H1 (cell line): ENCODE results near the gene NOP9. TPM values are rescaled to one million over a fixed set of nuclear protein-coding genes. Genes with fewer than 3 reads are reported as not detected.

ENCODE experiments used
- CTCF ChIA-PET: fragments of 300-600 bp; sonication (Branson Sonifier 250); formaldehyde crosslinking; loops from one replicate; lab custom pipeline; 2021; ENCODE audit not compliant: partially characterized antibody; lab: Charles Lee
- POLR2A ChIA-PET: fragments of 300-600 bp; sonication (Branson Sonifier 250); formaldehyde crosslinking; loops from one replicate; lab custom pipeline; 2021; ENCODE audit warnings: inconsistent platforms; ENCODE audit not compliant: partially characterized antibody; lab: Charles Lee
- DNase-seq, 2 experiments: peaks; one replicate each; pipeline versions ENCODE4 v3.0.0 to v3.0.0-alpha.2; 2010 to 2022; ENCODE audit warnings: low spot score in 2 of 2, low read depth in 1 of 2, mixed read lengths in 1 of 2
- FAIRE-seq: peaks from 2 replicates; lab custom pipeline; 2011; peaks lifted over from hg19 to GRCh38; lab: Jason Lieb, UNC
- H2AFZ ChIP-seq: 2 replicates; pipeline ENCODE4 v1.8.1; 2012; ENCODE audit warnings: low read length, inconsistent platforms
- H2AK5ac ChIP-seq: 2 replicates; pipeline ENCODE4 v1.6.1; 2013; ENCODE audit warnings: low read depth, low read length
- H2BK120ac ChIP-seq: replicated peaks from 2 replicates; pipeline ENCODE3; 2013; ENCODE audit warnings: low read depth, low read length, inconsistent platforms
- H2BK12ac ChIP-seq: 2 replicates; pipeline ENCODE4 v1.6.1; 2013; ENCODE audit warnings: low read depth, low read length
- H2BK15ac ChIP-seq: 2 replicates; pipeline ENCODE4 v1.6.1; 2013; ENCODE audit warnings: low read length
- H2BK20ac ChIP-seq: 2 replicates; pipeline ENCODE4 v1.6.1; 2013; ENCODE audit warnings: low read length
- H2BK5ac ChIP-seq: 2 replicates; pipeline ENCODE4 v1.6.1; 2013; ENCODE audit warnings: low read depth, low read length
- H3K14ac ChIP-seq: 2 replicates; pipeline ENCODE4 v1.6.1; 2013; ENCODE audit warnings: inconsistent platforms; ENCODE audit not compliant: insufficient read length
- H3K18ac ChIP-seq: 2 replicates; pipeline ENCODE4 v1.6.1; 2013; ENCODE audit warnings: low read length; ENCODE audit errors: extremely low read depth
- H3K23ac ChIP-seq: 2 replicates; pipeline ENCODE4 v1.6.1; 2013; ENCODE audit warnings: inconsistent platforms; ENCODE audit not compliant: insufficient read length
- H3K23me2 ChIP-seq: 2 replicates; pipeline ENCODE4 v1.6.1; 2013; ENCODE audit warnings: low read depth, low read length
- H3K27ac ChIP-seq: 2 replicates; pipeline ENCODE4 v1.6.1; 2011; ENCODE audit warnings: low read depth, low read length, inconsistent platforms
- H3K27me3 ChIP-seq, 4 experiments: replicated peaks in 1 of 4; 1 replicate in 1 of 4; 2 replicates in 3 of 4; pipeline versions ENCODE4 v1.6.1 to v1.8.1; 2011 to 2013; ENCODE audit warnings: low read length in 3 of 4, mild to moderate bottlenecking in 3 of 4, inconsistent platforms in 2 of 4, mixed read lengths in 2 of 4, moderate library complexity in 1 of 4; ENCODE audit not compliant: control insufficient read depth in 3 of 4, insufficient read depth in 3 of 4; ENCODE audit errors: extremely low read depth in 1 of 4
- H3K36me3 ChIP-seq, 4 experiments: 2 replicates each; pipeline versions ENCODE4 v1.6.1 to v1.8.1; 2011 to 2013; ENCODE audit warnings: mild to moderate bottlenecking in 4 of 4, low read length in 3 of 4, moderate library complexity in 2 of 4, control low read depth in 1 of 4, inconsistent platforms in 1 of 4; ENCODE audit not compliant: insufficient read depth in 4 of 4, control insufficient read depth in 2 of 4
- H3K4ac ChIP-seq: replicated peaks from 2 replicates; pipeline ENCODE3; 2013; ENCODE audit warnings: low read length, low read depth, mixed read lengths, inconsistent platforms; ENCODE audit not compliant: insufficient read length
- H3K4me1 ChIP-seq, 4 experiments: replicated peaks in 1 of 4; 1 replicate in 1 of 4; 2 replicates in 3 of 4; pipeline versions ENCODE4 v1.6.1 to v1.8.1; 2011 to 2013; ENCODE audit warnings: low read length in 3 of 4, inconsistent platforms in 2 of 4, mixed read lengths in 1 of 4; ENCODE audit not compliant: insufficient read depth in 4 of 4, control insufficient read depth in 3 of 4
- H3K4me2 ChIP-seq, 2 experiments: 2 replicates each; pipeline versions ENCODE4 v1.6.1 to v1.8.1; 2011 to 2013; ENCODE audit warnings: low read depth in 2 of 2, low read length in 2 of 2, control low read depth in 1 of 2, inconsistent platforms in 1 of 2, mild to moderate bottlenecking in 1 of 2; ENCODE audit not compliant: insufficient read depth in 1 of 2
- H3K4me3 ChIP-seq, 4 experiments: fragments of 200-600, 300-600 bp in 1 of 4; sonication (generic), shearing (Covaris generic), sonication (Bioruptor Twin) in 1 of 4; 2 replicates each; pipeline versions ENCODE4 v1.5.1 to v1.8.1; 2011 to 2016; ENCODE audit warnings: low read length in 4 of 4, low read depth in 3 of 4, control low read depth in 2 of 4, inconsistent platforms in 2 of 4, mild to moderate bottlenecking in 2 of 4, mixed read lengths in 1 of 4, moderate library complexity in 1 of 4; ENCODE audit not compliant: insufficient read depth in 2 of 4; ENCODE audit errors: extremely low read depth in 1 of 4
- H3K56ac ChIP-seq: replicated peaks from 2 replicates; pipeline ENCODE3; 2013; ENCODE audit warnings: low read depth, mild to moderate bottlenecking, mixed read lengths, low read length, inconsistent platforms; ENCODE audit not compliant: insufficient read length
- H3K79me1 ChIP-seq: 2 replicates; pipeline ENCODE4 v1.6.1; 2013; ENCODE audit warnings: low read depth, low read length, control low read depth
- H3K79me2 ChIP-seq, 2 experiments: 2 replicates each; pipeline versions ENCODE4 v1.6.1 to v1.8.1; 2012 to 2013; ENCODE audit warnings: low read length in 2 of 2, mild to moderate bottlenecking in 2 of 2, inconsistent platforms in 1 of 2; ENCODE audit not compliant: insufficient read depth in 2 of 2, control insufficient read depth in 1 of 2
- H3K9ac ChIP-seq, 4 experiments: replicated peaks in 1 of 4; 1 replicate in 1 of 4; 2 replicates in 3 of 4; pipeline versions ENCODE4 v1.6.1 to v1.8.1; 2011 to 2013; ENCODE audit warnings: low read depth in 3 of 4, low read length in 3 of 4, control low read depth in 2 of 4, mild to moderate bottlenecking in 2 of 4, moderate library complexity in 2 of 4, inconsistent platforms in 1 of 4; ENCODE audit errors: extremely low read depth in 1 of 4
- H3K9me3 ChIP-seq, 2 experiments: 2 replicates each; pipeline versions ENCODE4 v1.6.1 to v1.8.1; 2012 to 2013; ENCODE audit warnings: mild to moderate bottlenecking in 2 of 2, moderate library complexity in 2 of 2, control low read depth in 1 of 2, inconsistent platforms in 1 of 2, low read depth in 1 of 2, low read length in 1 of 2, mixed read lengths in 1 of 2; ENCODE audit not compliant: insufficient read depth in 2 of 2
- H4K20me1 ChIP-seq, 2 experiments: replicated peaks in 1 of 2; 2 replicates each; pipeline versions ENCODE3 to v1.8.1; 2011 to 2013; ENCODE audit warnings: inconsistent platforms in 2 of 2, low read length in 2 of 2, mild to moderate bottlenecking in 1 of 2; ENCODE audit not compliant: insufficient read depth in 2 of 2, control insufficient read depth in 1 of 2
- H4K5ac ChIP-seq: 2 replicates; pipeline ENCODE4 v1.6.1; 2013; ENCODE audit warnings: low read length, low read depth, mixed read lengths, inconsistent platforms; ENCODE audit not compliant: insufficient read length
- H4K8ac ChIP-seq: 2 replicates; pipeline ENCODE4 v1.8.0; 2013; ENCODE audit warnings: mild to moderate bottlenecking, moderate library complexity, low read length, inconsistent platforms; ENCODE audit not compliant: insufficient read depth; ENCODE audit errors: extremely low read depth
- H4K91ac ChIP-seq: replicated peaks from 2 replicates; pipeline ENCODE3; 2013; ENCODE audit warnings: low read length, mixed read lengths, inconsistent platforms; ENCODE audit not compliant: insufficient read length
- MAFK ChIP-seq: IDR thresholded peaks from 2 replicates; pipeline ENCODE4 v1.6.1; 2012; ENCODE audit warnings: low read depth, mild to moderate bottlenecking, improper control_type of control experiment, low read length
- PHF8 ChIP-seq: fragments of 200-600 bp; sonication (generic); conservative IDR thresholded peaks from 2 replicates; pipeline ENCODE4 v1.7.1; 2012; ENCODE audit warnings: low read depth, mild to moderate bottlenecking, inconsistent platforms, low read length, moderate library complexity
- POU5F1 ChIP-seq: IDR thresholded peaks from 2 replicates; pipeline ENCODE4 v1.6.1; 2011; ENCODE audit warnings: low read depth, mild to moderate bottlenecking, low read length, moderate library complexity
- YY1 ChIP-seq: IDR thresholded peaks from 2 replicates; pipeline ENCODE4 v1.6.1; 2011; ENCODE audit warnings: low read depth, mild to moderate bottlenecking, low read length
- WGBS, 2 experiments: shearing (Covaris generic) in 1 of 2; methylation state at CpG; one replicate each; pipeline versions ENCODE4 v1.1.6 to v1.1.7; 2013 to 2015; ENCODE audit warnings: low lambda C conversion rate in 2 of 2, mixed read lengths in 2 of 2, inconsistent platforms in 1 of 2, low coverage in 1 of 2, missing lambda C conversion rate in 1 of 2; ENCODE audit not compliant: insufficient replicate concordance in 2 of 2, insufficient coverage in 1 of 2, insufficient read length in 1 of 2; ENCODE audit errors: extremely low coverage in 1 of 2, missing lambda C conversion rate in 1 of 2; 5-methylcytosine and 5-hydroxymethylcytosine counted together
- polyA plus RNA-seq, 7 experiments: library from polyadenylated mRNA; depleted of rRNA in 3 of 7; stranded (reverse) in 5 of 7; unstranded in 2 of 7; fragments of >200 nt in 5 of 7; fragments of 200-250 nt in 2 of 7; gene quantifications; 1 replicate in 5 of 7; 2 replicates in 1 of 7; 4 replicates in 1 of 7; pipeline versions ENCODE4 v1.2.1 to v1.2.3, GENCODE V29; 2011 to 2013; ENCODE audit warnings: missing spikeins in 2 of 7, mixed read lengths in 2 of 7
- total RNA-seq: library from RNA; stranded (reverse); fragmentation: NEBNext Ultra II Directional; extraction: Animal tissue kit (Norgen Biotek cat#: 25700); gene quantifications from 2 replicates; pipeline ENCODE4 v1.2.1, GENCODE V29; 2021

The NOP9 gene
- total and polyA plus RNA-seq, 2 of the 8 experiments (the other 6 are each of a cell fraction or from before 2014, with no cell fraction given), result 17.8 to 34.8 TPM

- H2BK120ac ChIP-seq, result no peak overlapping the region
- no peak overlapping the region for H2AFZ ChIP-seq
- H3K79me1 ChIP-seq, result no peaks in the 10 kb centered on the region; the same call in 1 of the 2 replicates
- no peak for DNase-seq
- no peak overlapping the region for H4K91ac ChIP-seq
- CTCF ChIA-PET, result interaction anchor here (0.6 to 11.5 kb wide), 14 partner anchors 9 to 61 kb away, joined by 3 to 137 read pairs (median 8); partner anchors contain the start of genes CIDEB, DHRS1, LTB4R2 and NOP9
- no peak overlapping the region for H3K9ac ChIP-seq
- H3K56ac ChIP-seq, result no peak overlapping the region
- H2BK15ac ChIP-seq, result no peak overlapping the region
- no peak overlapping the region for H3K4ac ChIP-seq
- no peaks in the 10 kb centered on the region for H3K27me3 ChIP-seq
- H3K27ac ChIP-seq, result no peak overlapping the region
- no peak overlapping the region for H3K14ac ChIP-seq
- peak overlapping the region; percentile 71; the same call in 1 of the 2 replicates for H4K8ac ChIP-seq
- no peaks in the 10 kb centered on the region for H3K4me1 ChIP-seq
- no peaks in the 10 kb centered on the region for H3K79me2 ChIP-seq
- no peak overlapping the region for H3K4me3 ChIP-seq
- H3K23me2 ChIP-seq, result no peaks in the 10 kb centered on the region
- POLR2A ChIA-PET, result interaction anchor here (0.9 to 3.8 kb wide), 10 partner anchors 9 to 68 kb away, joined by 3 to 25 read pairs (median 3); partner anchors contain the start of genes CHMP4A and RABGGTA
- no peaks in the 10 kb centered on the region for H3K9me3 ChIP-seq
- H3K23ac ChIP-seq, result no peak overlapping the region
- no peak overlapping the region for H2BK12ac ChIP-seq
- H4K20me1 ChIP-seq, result peaks cover 0 to 3% of the 10 kb centered on the region in 2 experiments
- H3K18ac ChIP-seq, result no peak overlapping the region
- H2AK5ac ChIP-seq, result no peak overlapping the region
- H3K4me2 ChIP-seq, result no peak overlapping the region
- no peaks in the 10 kb centered on the region for H3K36me3 ChIP-seq
- no peak overlapping the region for H4K5ac ChIP-seq
- 87% methylated on average over 6 of the region's 6 CpGs; no CpG with 5 or more reads in 1 of the 2 experiments for WGBS, 2 experiments
- H2BK20ac ChIP-seq, result no peak overlapping the region
- no peak for FAIRE-seq
- no peak overlapping the region for H2BK5ac ChIP-seq
- TF ChIP-seq YY1 (no peak), POU5F1 (no peak), PHF8 (no peak), MAFK (no peak)
These were observed 18.7 kb upstream of the NOP9 start for GRCh38 chr14:24280797-24281460.
